ENCODE data around the gene SLC28A3. TPM values are rescaled to one million over a fixed set of nuclear protein-coding genes. Genes with fewer than 3 reads are reported as not detected.

SLC28A3 gene
- total and polyA plus RNA-seq, 2 of the 8 experiments (the other 6 are each of a cell fraction or from before 2014, with no cell fraction given) = 0.02 TPM; not detected in 1

- H2BK15ac ChIP-seq (ENCODE audit: low read length) = no peak overlapping the region
These were observed 29.7 kb downstream of the SLC28A3 start for GRCh38 chr9:84310883-84311282.

More at GRCh38 chr9:84310883-84311282, 29.7 kb downstream of the SLC28A3 start:
- Histone ChIP-seq H2AFZ (ENCODE audit: low read length) (no peak overlapping the region), H2BK120ac (replicated peaks; ENCODE audit: low read depth, low read length) (no peak overlapping the region), H3K14ac (ENCODE audit: insufficient read length) (no peak overlapping the region), H3K9ac (replicated peaks in 1 of 4; ENCODE audit: extremely low read depth in 1 of 4, low read depth in 3 of 4, low read length in 3 of 4) (no peak overlapping the region), H3K27ac (ENCODE audit: low read depth, low read length) (no peak overlapping the region), H4K8ac (ENCODE audit: extremely low read depth, insufficient read depth, low read length) (no peak overlapping the region), H3K9me3 (ENCODE audit: insufficient read depth in 2 of 2, low read depth in 1 of 2, low read length in 1 of 2) (no peaks in the 10 kb centered on the region), H3K79me1 (ENCODE audit: low read depth, low read length) (no peaks in the 10 kb centered on the region), H3K4ac (replicated peaks; ENCODE audit: insufficient read length, low read depth, low read length) (no peak overlapping the region), H3K23me2 (ENCODE audit: low read depth, low read length) (no peaks in the 10 kb centered on the region), H2BK20ac (ENCODE audit: low read length) (no peak overlapping the region), H3K18ac (ENCODE audit: extremely low read depth, low read length) (no peak overlapping the region), H3K4me2 (ENCODE audit: insufficient read depth in 1 of 2, low read depth in 2 of 2, low read length in 2 of 2) (no peak overlapping the region), H2BK12ac (ENCODE audit: low read depth, low read length) (no peak overlapping the region), H2AK5ac (ENCODE audit: low read depth, low read length) (no peak overlapping the region), H3K36me3 (ENCODE audit: control insufficient read depth in 2 of 4, insufficient read depth in 4 of 4, low read length in 3 of 4) (no peaks in the 10 kb centered on the region), H3K23ac (ENCODE audit: insufficient read length) (no peak overlapping the region), H3K27me3 (replicated peaks in 1 of 4; ENCODE audit: control insufficient read depth in 3 of 4, extremely low read depth in 1 of 4, insufficient read depth in 3 of 4, low read length in 3 of 4) (no peaks in the 10 kb centered on the region), H3K79me2 (ENCODE audit: control insufficient read depth in 1 of 2, insufficient read depth in 2 of 2, low read length in 2 of 2) (no peaks in the 10 kb centered on the region), H4K91ac (replicated peaks; ENCODE audit: insufficient read length, low read length) (no peak overlapping the region), H3K56ac (replicated peaks; ENCODE audit: insufficient read length, low read depth, low read length) (no peak overlapping the region), H4K20me1 (replicated peaks in 1 of 2; ENCODE audit: control insufficient read depth in 1 of 2, insufficient read depth in 2 of 2, low read length in 2 of 2) (no peaks in the 10 kb centered on the region), H3K4me3 (ENCODE audit: extremely low read depth in 1 of 4, insufficient read depth in 2 of 4, low read depth in 3 of 4, low read length in 4 of 4) (no peak overlapping the region), H2BK5ac (ENCODE audit: low read depth, low read length) (no peak overlapping the region), H3K4me1 (replicated peaks in 1 of 4; ENCODE audit: control insufficient read depth in 3 of 4, insufficient read depth in 4 of 4, low read length in 3 of 4) (no peaks in the 10 kb centered on the region; a peak in 1 of 7 replicates), H4K5ac (ENCODE audit: insufficient read length, low read depth, low read length) (no peak overlapping the region)
- CTCF ChIA-PET (ENCODE audit: partially characterized antibody) = interaction anchor here (1.4 to 4.6 kb wide), 2 partner anchors 16 to 373 kb away, joined by 4 to 38 read pairs; no protein-coding TSS in a partner anchor
- POLR2A ChIA-PET (ENCODE audit: partially characterized antibody) = interaction anchor here (1.3 kb wide), 1 partner anchor 330 kb away, joined by 3 read pairs; the partner anchor contains the start of genes HNRNPK and RMI1
- DNase-seq (ENCODE audit: low read depth in 1 of 2, low spot score in 2 of 2) = no peak
- 93% methylated on average over 2 of the region's 2 CpGs; no CpG with 5 or more reads in 1 of the 2 experiments for WGBS, 2 experiments (ENCODE audit: extremely low coverage in 1 of 2, insufficient coverage in 1 of 2, insufficient read length in 1 of 2, insufficient replicate concordance in 2 of 2, low coverage in 1 of 2, low lambda C conversion rate in 2 of 2, missing lambda C conversion rate in 1 of 2)
- TF ChIP-seq NRF1 (IDR thresholded peaks at IDR 0.05; ENCODE audit: low read depth, low read length) = no peak
- no peak for TF ChIP-seq RAD21 (IDR thresholded peaks at IDR 0.05 in 1 of 2, conservative IDR thresholded peaks at IDR 0.05 in 1 of 2; ENCODE audit: low read depth in 2 of 2, low read length in 2 of 2)
- TF ChIP-seq RNF2 (IDR thresholded peaks at IDR 0.05; ENCODE audit: borderline replicate concordance, low read depth, low read length, missing control alignments, poor library complexity, severe bottlenecking) = no peak
- TF ChIP-seq CHD2 (IDR thresholded peaks at IDR 0.05; ENCODE audit: low read length) = no peak
- no peak for TF ChIP-seq YY1 (IDR thresholded peaks at IDR 0.05; ENCODE audit: low read depth, low read length)
- TF ChIP-seq GTF2F1 (IDR thresholded peaks at IDR 0.05; ENCODE audit: borderline replicate concordance, low read depth, low read length) = no peak
- TF ChIP-seq CBX8 (IDR thresholded peaks at IDR 0.05; ENCODE audit: borderline replicate concordance, low read depth, low read length) = no peak
- no peak for TF ChIP-seq SP4 (IDR thresholded peaks at IDR 0.05; ENCODE audit: low read length)
- TF ChIP-seq HDAC6 (IDR thresholded peaks at IDR 0.05; ENCODE audit: low read depth, low read length) = no peak
- TF ChIP-seq CHD1 (IDR thresholded peaks at IDR 0.05; ENCODE audit: low read depth, low read length) = no peak
- no peak for TF ChIP-seq EP300 (IDR thresholded peaks at IDR 0.05; ENCODE audit: borderline replicate concordance in 1 of 2, low read depth in 2 of 2, low read length in 2 of 2)
- no peak for TF ChIP-seq BACH1 (IDR thresholded peaks at IDR 0.05; ENCODE audit: low read length)
- TF ChIP-seq PHF8 (conservative IDR thresholded peaks at IDR 0.05; ENCODE audit: low read depth, low read length) = no peak
- no peak for TF ChIP-seq NANOG (IDR thresholded peaks at IDR 0.05; ENCODE audit: insufficient read depth, low read depth, low read length, poor library complexity, severe bottlenecking)
- no peak for FAIRE-seq
